ENCODE results near the gene MYLK4.

MYLK4 gene

GRCh38 chr6:2630359-2630758, 120.4 kb downstream of the MYLK4 start:
- Histone ChIP-seq H3K4me3 (IDR thresholded peaks at IDR 0.05; ENCODE audit: insufficient read depth, low read depth, low read length) (no peak overlapping the region), H3K27me3 (ENCODE audit: insufficient read depth, low read depth) (no peaks in the 10 kb centered on the region), H3K36me3 (ENCODE audit: insufficient read depth) (no peaks in the 10 kb centered on the region), H2AFZ (ENCODE audit: low read depth) (no peak overlapping the region), H3K27ac (no peak overlapping the region), H4K20me1 (ENCODE audit: insufficient read depth) (no peaks in the 10 kb centered on the region), H3K79me2 (ENCODE audit: insufficient read depth, low read depth) (no peaks in the 10 kb centered on the region), H3K4me2 (no peak overlapping the region), H3K9ac (no peak overlapping the region), H3K4me1 (ENCODE audit: low read depth, poor library complexity, severe bottlenecking) (peaks cover 5% of the 10 kb centered on the region)
- TF ChIP-seq, protein P1, sequence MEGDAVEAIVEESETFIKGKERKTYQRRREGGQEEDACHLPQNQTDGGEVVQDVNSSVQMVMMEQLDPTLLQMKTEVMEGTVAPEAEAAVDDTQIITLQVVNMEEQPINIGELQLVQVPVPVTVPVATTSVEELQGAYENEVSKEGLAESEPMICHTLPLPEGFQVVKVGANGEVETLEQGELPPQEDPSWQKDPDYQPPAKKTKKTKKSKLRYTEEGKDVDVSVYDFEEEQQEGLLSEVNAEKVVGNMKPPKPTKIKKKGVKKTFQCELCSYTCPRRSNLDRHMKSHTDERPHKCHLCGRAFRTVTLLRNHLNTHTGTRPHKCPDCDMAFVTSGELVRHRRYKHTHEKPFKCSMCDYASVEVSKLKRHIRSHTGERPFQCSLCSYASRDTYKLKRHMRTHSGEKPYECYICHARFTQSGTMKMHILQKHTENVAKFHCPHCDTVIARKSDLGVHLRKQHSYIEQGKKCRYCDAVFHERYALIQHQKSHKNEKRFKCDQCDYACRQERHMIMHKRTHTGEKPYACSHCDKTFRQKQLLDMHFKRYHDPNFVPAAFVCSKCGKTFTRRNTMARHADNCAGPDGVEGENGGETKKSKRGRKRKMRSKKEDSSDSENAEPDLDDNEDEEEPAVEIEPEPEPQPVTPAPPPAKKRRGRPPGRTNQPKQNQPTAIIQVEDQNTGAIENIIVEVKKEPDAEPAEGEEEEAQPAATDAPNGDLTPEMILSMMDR (conservative IDR thresholded peaks at IDR 0.05; ENCODE audit: low read depth, low read length): no peak

DNA sequence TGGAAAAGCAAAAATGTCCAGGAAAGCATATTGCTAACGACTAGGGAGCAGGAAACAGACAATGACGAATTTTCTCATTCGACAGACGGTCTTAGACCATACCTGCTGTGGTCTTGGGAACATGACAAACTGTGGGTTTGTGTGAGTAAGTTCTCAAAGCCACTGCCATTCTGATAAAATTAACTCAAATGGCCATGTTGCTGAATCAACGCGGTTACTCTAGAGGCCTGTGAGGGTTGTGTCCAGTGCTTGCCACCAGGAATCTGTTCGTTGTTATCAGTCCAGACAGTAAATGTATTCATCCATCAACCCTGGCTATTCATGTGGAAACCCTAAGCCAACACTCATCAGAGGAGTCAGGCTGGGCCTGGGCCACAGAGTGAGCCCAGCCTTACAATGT, 124.3 kb downstream of the MYLK4 start:
- H4K20me1 ChIP-seq (ENCODE audit: insufficient read depth): no peaks in the 10 kb centered on the region
- no peaks in the 10 kb centered on the region for H3K4me1 ChIP-seq (ENCODE audit: low read depth, poor library complexity, severe bottlenecking)
- H3K36me3 ChIP-seq (ENCODE audit: insufficient read depth): no peaks in the 10 kb centered on the region
- H3K79me2 ChIP-seq (ENCODE audit: insufficient read depth, low read depth): no peaks in the 10 kb centered on the region
- no peak overlapping the region for H3K9ac ChIP-seq
- TF ChIP-seq, protein P1 (conservative IDR thresholded peaks at IDR 0.05; ENCODE audit: low read depth, low read length): no peak
- H3K27ac ChIP-seq: no peak overlapping the region
- no peaks in the 10 kb centered on the region for H3K27me3 ChIP-seq (ENCODE audit: insufficient read depth, low read depth)
- H3K4me3 ChIP-seq (IDR thresholded peaks at IDR 0.05; ENCODE audit: insufficient read depth, low read depth, low read length): no peak overlapping the region
- no peak overlapping the region for H3K4me2 ChIP-seq
- H2AFZ ChIP-seq (ENCODE audit: low read depth): no peak overlapping the region

DNA sequence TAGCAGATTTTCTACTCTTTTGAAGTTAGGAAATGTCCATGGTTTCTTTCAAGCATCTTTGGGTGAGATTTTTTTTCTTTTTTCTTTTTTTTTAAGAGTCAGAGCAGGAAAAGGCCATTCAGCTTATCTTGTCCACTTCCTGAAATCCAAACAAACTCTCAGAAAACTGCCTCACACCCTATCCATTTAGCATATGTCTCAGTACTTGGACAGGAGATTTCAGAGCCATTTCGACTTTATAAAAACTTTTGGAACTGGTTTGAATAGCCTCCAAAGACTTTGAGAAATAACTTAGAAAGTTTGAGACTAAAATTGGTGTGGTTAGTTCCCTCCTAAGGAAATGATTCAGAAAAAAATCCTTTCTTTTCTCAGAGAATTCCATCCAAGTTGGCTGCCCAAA, 125.1 kb downstream of the MYLK4 start:
- no peaks in the 10 kb centered on the region for H3K27me3 ChIP-seq (ENCODE audit: insufficient read depth, low read depth)

GRCh38 chr6:2624177-2624576, 126.5 kb downstream of the MYLK4 start:
- no peak overlapping the region for H3K27ac ChIP-seq
- TF ChIP-seq, protein P1 (conservative IDR thresholded peaks at IDR 0.05; ENCODE audit: low read depth, low read length): no peak
- H3K4me1 ChIP-seq (ENCODE audit: low read depth, poor library complexity, severe bottlenecking): no peaks in the 10 kb centered on the region
- H3K79me2 ChIP-seq (ENCODE audit: insufficient read depth, low read depth): no peaks in the 10 kb centered on the region
- H4K20me1 ChIP-seq (ENCODE audit: insufficient read depth): no peaks in the 10 kb centered on the region
- no peak overlapping the region for H3K9ac ChIP-seq
- no peaks in the 10 kb centered on the region for H3K27me3 ChIP-seq (ENCODE audit: insufficient read depth, low read depth)
- H2AFZ ChIP-seq (ENCODE audit: low read depth): no peak overlapping the region
- no peak overlapping the region for H3K4me2 ChIP-seq
- H3K4me3 ChIP-seq (IDR thresholded peaks at IDR 0.05; ENCODE audit: insufficient read depth, low read depth, low read length): no peak overlapping the region
- H3K36me3 ChIP-seq (ENCODE audit: insufficient read depth): no peaks in the 10 kb centered on the region

More for the DNA sequence above, 125.1 kb downstream of the MYLK4 start:
- Histone ChIP-seq H4K20me1 (ENCODE audit: insufficient read depth) (no peaks in the 10 kb centered on the region), H3K4me1 (ENCODE audit: low read depth, poor library complexity, severe bottlenecking) (no peaks in the 10 kb centered on the region), H3K79me2 (ENCODE audit: insufficient read depth, low read depth) (no peaks in the 10 kb centered on the region), H3K4me2 (no peak overlapping the region), H3K9ac (no peak overlapping the region), H3K4me3 (IDR thresholded peaks at IDR 0.05; ENCODE audit: insufficient read depth, low read depth, low read length) (no peak overlapping the region), H2AFZ (ENCODE audit: low read depth) (no peak overlapping the region), H3K36me3 (ENCODE audit: insufficient read depth) (no peaks in the 10 kb centered on the region), H3K27ac (no peak overlapping the region)
- TF ChIP-seq, protein P1 (conservative IDR thresholded peaks at IDR 0.05; ENCODE audit: low read depth, low read length): no peak

Measured in KMS-11 (cell line).